Mucosa of descending colon (tissue), 3 donors: ENCODE results near the gene FARP1. TPM values are rescaled to one million over a fixed set of nuclear protein-coding genes. Genes with fewer than 3 reads are reported as not detected.
A peak's percentile ranks its signal among the peaks of the same experiment; 100 is the strongest.

ENCODE experiments used
- ATAC-seq: fragments of 200-7000 bp; cut with Tn5 transposase; one replicate; pipeline ENCODE4 v1.9.1; 2020; ENCODE audit warnings: mild to moderate bottlenecking, moderate library complexity
- DNase-seq, 3 donors: peaks; one replicate each; pipeline ENCODE4 v3.0.0-alpha.2; 2020
- H3K36me3 ChIP-seq: fragments of 200-600 bp; one replicate; pipeline ENCODE4 v1.8.0; 2021; ENCODE audit warnings: low read depth, mild to moderate bottlenecking
- H3K4me1 ChIP-seq: fragments of 200-600 bp; one replicate; pipeline ENCODE4 v1.8.0; 2021; ENCODE audit warnings: low read depth, mild to moderate bottlenecking
- H3K4me3 ChIP-seq: fragments of 200-600 bp; one replicate; pipeline ENCODE4 v1.8.0; 2021; ENCODE audit warnings: mild to moderate bottlenecking
- H3K9me3 ChIP-seq: fragments of 200-600 bp; one replicate; pipeline ENCODE4 v1.8.0; 2021; ENCODE audit warnings: mild to moderate bottlenecking
- intact Hi-C, 2 donors: fragments of 100-400 bp; cut with DNase I in 1 of 2; cut with micrococcal nuclease in 1 of 2; formaldehyde crosslinking; loops; one replicate each; pipeline versions ENCODE4 v1.11.0 to v1.11.1; 2022; cut with DNase I, micrococcal nuclease
- total RNA-seq, 3 donors: library from RNA; stranded (reverse); fragmentation: NEBNext Ultra II Directional in 2 of 3; extraction: Animal tissue kit (Norgen Biotek cat#: 25700) in 2 of 3; gene quantifications; one replicate each; pipeline versions ENCODE4 v1.2.1 to v1.2.4, GENCODE V29; 2021 to 2023
- TF ChIP-seq, protein P1 (sequence below): fragments of 200-600 bp; IDR thresholded peaks from one replicate; pipeline ENCODE4 v1.8.0; 2022; ENCODE audit warnings: antibody characterized with exemption, mild to moderate bottlenecking
- donor health status: DM: no; HTN: no; CAD: no; lungs with moderate emphysema.
- donor health status: DM: no; HTN: no; CAD: no.
- donor health status: DM: no; HTN: yes; CAD: no.

Gene FARP1
- total RNA-seq, 3 donors from 2014 or later, result 44.4 to 111 (median 53.6) TPM

DNA sequence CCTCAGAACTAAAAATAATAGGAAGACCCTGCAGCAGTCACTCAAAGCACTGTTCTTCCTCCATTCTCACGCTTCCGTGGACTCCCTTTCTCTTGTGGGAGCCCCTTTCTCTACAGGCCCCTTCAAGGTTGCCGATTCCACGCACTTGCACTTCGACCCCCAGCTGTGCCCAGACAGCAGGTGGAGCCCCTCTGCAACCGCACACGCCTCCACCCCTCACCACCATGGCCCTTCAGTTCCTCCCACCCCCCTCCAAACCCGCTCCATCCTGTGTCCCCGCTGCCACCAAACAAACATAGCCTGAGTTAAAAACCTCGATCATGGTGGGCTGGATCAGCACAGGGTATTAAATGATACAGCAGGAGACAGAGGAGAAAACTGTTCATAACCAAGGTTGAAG lies 331.4 kb downstream of the FARP1 start:
- no peak for ATAC-seq
- no peak for DNase-seq
- Histone ChIP-seq H3K4me3 (no peak overlapping the region), H3K9me3 (no peaks in the 10 kb centered on the region), H3K36me3 (no peaks in the 10 kb centered on the region), H3K4me1 (peaks cover 18% of the 10 kb centered on the region)
- TF ChIP-seq, protein P1, sequence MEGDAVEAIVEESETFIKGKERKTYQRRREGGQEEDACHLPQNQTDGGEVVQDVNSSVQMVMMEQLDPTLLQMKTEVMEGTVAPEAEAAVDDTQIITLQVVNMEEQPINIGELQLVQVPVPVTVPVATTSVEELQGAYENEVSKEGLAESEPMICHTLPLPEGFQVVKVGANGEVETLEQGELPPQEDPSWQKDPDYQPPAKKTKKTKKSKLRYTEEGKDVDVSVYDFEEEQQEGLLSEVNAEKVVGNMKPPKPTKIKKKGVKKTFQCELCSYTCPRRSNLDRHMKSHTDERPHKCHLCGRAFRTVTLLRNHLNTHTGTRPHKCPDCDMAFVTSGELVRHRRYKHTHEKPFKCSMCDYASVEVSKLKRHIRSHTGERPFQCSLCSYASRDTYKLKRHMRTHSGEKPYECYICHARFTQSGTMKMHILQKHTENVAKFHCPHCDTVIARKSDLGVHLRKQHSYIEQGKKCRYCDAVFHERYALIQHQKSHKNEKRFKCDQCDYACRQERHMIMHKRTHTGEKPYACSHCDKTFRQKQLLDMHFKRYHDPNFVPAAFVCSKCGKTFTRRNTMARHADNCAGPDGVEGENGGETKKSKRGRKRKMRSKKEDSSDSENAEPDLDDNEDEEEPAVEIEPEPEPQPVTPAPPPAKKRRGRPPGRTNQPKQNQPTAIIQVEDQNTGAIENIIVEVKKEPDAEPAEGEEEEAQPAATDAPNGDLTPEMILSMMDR, result no peak
- intact Hi-C loops, result no loop called here

DNA sequence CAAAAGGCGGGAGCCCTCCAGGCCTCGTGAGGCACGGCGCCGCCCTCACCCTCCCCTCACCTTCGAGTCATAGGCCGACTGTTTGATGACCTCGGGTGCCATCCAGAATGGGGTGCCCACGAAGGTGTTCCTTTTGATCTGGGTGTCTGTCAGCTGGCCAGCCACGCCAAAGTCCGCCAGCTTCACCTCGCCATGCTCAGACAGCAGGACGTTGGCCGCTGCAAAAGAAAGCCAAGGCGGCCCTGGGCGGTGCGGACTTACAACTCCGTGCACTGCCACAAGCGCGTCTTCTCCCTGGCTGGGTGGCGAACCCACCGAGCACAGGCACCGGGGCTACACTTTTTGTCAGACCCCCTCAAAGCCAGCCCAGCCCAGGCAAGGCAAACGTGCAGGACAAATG lies 331.9 kb downstream of the FARP1 start:
- ATAC-seq (no peak), DNase-seq (no peak)
- H3K4me1 ChIP-seq, result peaks cover 18% of the 10 kb centered on the region
- no peaks in the 10 kb centered on the region for H3K36me3 ChIP-seq
- no peaks in the 10 kb centered on the region for H3K9me3 ChIP-seq
- H3K4me3 ChIP-seq, result no peak overlapping the region
- intact Hi-C loops, result no loop called here
- TF ChIP-seq, protein P1, result no peak

DNA sequence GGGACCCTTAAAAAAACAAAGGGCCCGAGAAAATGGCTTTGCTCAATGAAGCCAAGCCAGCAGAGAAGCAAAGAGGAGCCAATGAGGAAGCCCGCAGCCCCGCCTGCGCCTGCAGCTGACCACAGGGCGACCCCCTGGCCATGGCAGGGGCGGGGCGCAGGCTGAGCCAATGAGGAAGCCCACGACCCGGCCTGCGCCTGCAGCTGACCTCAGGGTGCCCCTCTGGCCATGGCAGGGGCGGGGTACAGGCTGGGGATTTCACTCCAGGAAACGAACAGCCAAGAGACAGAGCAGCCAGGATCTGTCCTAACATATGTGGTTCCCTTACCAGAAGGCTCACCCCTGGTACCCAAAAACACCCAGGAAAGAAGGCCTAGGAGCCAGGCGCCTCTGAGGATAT lies 332.6 kb downstream of the FARP1 start:
- Histone ChIP-seq H3K4me3 (no peak overlapping the region), H3K36me3 (no peaks in the 10 kb centered on the region), H3K4me1 (peaks cover 18% of the 10 kb centered on the region), H3K9me3 (no peaks in the 10 kb centered on the region)
- no peak for DNase-seq
- intact Hi-C loops, result no loop called here
- TF ChIP-seq, protein P1, result no peak
- no peak for ATAC-seq

DNA sequence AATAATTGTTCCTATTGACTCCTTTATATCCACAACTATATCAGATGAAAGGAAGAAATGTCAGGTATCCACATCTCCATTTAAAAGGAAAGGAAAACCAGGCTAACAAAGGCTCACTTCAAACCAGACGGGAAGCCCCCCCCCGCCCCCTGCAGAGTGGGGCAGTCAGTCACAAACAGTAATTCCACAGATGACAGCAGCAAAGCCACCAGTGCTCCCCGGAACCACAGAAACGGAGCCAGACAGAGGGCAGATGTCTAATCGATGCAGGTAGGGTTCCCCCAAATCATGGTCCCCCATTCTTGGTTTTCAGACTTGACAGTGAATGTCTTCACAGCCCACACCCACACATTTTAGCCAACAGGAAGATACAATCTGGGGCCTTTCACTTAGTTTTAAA lies 333.2 kb downstream of the FARP1 start:
- intact Hi-C loops, result no loop called here
- ATAC-seq (peak; percentile 3), DNase-seq (no peak)
- Histone ChIP-seq H3K9me3 (no peaks in the 10 kb centered on the region), H3K4me1 (peaks cover 19% of the 10 kb centered on the region), H3K4me3 (no peak overlapping the region), H3K36me3 (no peaks in the 10 kb centered on the region)
- TF ChIP-seq, protein P1, result no peak

DNA sequence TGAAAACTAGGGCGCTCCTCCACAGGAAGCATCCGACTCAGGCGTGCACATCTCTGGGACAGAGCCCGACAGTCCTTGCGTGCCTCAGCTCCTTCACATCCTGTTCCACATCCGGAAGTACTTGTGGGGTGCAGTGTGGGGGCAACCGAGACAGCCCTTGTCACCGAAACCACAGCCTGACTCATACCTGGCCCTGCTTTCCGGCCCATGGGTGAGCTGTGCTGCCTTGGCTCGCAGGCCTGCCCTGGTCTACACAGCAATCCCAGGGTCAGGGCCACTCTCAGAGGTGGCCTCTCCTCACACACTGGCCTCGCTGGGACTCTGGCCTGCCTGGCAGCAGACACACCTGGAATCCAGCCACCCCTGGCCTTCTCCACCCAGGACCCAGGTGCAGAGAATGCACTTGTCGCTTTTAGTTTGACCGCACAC lies 333.7 kb downstream of the FARP1 start:
- DNase-seq (peak; percentile 66 to 86 (median 68)), ATAC-seq (peak; percentile 79)
- intact Hi-C loops, result no loop called here
- Histone ChIP-seq H3K36me3 (no peaks in the 10 kb centered on the region), H3K9me3 (no peaks in the 10 kb centered on the region), H3K4me3 (no peak overlapping the region), H3K4me1 (peaks cover 24% of the 10 kb centered on the region)
- TF ChIP-seq, protein P1, result no peak
